Retina (tissue), 1 donor: ENCODE data around the gene PPP1R14D.

ENCODE experiments used
- DNase-seq: peaks from one replicate; pipeline ENCODE4 v3.0.0-alpha.2; 2016

PPP1R14D gene

DNA sequence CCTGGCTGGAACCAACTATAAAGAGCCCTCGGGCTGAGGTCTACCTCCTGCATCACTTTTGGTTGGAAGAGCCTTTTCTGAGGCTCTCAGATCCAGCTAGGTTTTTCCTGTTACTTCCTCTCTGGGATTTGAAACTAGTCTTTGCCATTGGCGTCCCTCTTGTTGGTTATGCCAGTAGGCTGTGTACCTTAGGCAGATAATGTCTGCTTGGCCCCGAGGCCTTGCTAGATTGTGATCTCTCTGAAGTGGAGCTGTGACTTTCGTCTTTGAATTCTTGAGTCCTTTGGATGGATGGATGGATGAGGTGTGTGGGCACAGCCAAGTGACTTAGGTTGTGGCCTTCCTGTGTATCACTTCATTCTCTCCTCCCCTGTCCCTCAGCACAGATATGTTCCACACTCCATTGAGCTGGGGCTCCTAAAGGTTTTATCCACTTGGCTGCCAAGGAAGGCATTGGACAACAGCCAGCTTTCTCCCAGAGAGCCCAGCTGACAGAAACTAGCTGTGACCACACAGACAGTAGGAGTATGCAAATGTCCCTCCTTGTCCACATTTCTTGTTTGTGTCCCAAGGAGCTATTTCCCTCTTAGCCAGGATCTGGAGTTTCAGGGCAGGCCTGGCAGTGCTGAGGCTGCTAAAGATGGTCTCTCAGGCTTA, 13.3 kb downstream of the PPP1R14D start:
- DNase-seq, result no peak

DNA sequence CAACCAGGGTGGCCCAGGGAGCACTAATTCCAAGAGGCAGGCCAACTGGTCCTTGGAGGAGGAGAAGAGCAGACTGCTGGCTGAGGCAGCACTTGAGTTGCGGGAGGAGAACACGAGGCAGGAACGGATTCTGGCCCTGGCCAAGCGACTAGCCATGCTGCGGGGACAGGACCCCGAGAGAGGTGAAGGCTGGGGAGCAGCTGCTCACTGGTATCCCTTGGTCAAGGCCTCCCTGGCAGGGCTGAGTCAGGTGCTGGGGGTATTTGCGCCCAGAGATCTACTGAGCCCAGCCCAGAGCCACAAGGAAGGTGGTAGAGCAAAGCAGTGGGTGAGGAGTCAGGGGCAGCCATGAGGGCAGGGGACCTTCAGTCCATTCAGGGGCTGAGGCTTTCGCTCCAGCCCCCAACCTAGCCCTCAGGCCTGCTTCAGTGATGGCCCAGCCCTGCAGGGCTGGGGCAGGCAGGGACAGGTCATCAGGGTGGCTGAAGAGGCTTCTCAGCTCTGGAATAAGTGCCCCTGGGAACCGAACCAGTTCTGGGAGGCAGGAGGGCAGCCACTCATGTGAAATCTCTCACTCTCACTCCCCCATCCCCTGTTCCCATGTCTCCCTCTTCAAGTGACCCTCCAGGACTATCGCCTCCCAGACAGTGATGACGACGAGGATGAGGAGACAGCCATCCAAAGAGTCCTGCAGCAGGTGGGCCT, 15.6 kb downstream of the PPP1R14D start:
- DNase-seq, result no peak

DNA sequence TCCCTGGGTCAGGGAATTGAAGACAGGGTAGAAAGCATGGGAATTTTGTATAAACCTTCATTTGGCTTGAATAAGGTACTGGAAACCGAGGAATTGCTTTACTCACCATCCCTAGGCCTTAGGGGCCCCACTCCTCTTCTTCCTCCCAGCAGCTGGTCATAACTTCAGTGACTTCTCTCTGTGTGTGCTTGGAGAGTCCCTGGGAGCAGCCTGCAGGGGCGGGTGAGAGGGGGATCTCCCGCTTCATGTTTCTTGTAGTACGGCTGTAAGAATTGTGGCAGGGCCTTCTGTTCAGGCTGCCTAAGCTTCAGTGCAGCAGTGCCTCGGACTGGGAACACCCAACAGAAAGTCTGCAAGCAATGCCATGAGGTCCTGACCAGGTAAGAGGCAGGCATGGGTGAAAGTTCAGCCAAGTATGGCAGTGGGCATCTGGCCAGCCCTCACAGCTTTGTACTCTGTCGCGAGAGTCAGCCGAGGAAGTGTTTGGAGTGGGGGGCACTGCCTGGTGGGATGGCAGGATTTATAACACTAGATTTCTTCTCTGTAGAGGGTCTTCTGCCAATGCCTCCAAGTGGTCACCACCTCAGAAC, 19.6 kb downstream of the PPP1R14D start:
- no peak for DNase-seq

DNA sequence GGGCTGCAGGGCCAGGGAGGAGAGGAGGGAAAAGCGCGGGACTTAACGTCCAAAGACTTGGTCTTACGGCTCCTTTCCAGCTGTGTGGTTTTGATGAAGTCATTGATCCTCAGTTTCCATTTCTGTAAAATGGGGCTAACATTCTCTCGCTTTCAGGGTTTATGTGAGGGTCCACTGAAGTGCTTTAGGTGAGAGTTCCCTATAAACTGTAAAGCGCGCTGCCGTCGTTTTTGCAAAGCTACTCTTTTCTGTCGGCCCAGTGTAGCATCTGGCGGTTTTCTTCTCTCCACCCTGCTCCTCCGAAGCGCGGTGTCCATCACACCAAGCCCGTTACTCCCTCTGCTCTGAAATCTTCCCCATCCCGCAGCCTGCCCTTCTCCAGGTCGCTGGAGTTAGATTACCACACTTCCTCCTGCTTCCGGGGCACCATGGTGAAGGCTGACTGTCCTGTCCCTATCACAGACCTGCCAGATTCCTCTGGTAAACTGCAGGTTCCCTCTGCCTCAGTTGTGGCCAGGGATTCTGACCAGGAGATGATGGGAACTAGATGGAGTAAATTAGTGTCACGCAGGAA, 20.5 kb downstream of the PPP1R14D start:
- DNase-seq, result no peak

DNA sequence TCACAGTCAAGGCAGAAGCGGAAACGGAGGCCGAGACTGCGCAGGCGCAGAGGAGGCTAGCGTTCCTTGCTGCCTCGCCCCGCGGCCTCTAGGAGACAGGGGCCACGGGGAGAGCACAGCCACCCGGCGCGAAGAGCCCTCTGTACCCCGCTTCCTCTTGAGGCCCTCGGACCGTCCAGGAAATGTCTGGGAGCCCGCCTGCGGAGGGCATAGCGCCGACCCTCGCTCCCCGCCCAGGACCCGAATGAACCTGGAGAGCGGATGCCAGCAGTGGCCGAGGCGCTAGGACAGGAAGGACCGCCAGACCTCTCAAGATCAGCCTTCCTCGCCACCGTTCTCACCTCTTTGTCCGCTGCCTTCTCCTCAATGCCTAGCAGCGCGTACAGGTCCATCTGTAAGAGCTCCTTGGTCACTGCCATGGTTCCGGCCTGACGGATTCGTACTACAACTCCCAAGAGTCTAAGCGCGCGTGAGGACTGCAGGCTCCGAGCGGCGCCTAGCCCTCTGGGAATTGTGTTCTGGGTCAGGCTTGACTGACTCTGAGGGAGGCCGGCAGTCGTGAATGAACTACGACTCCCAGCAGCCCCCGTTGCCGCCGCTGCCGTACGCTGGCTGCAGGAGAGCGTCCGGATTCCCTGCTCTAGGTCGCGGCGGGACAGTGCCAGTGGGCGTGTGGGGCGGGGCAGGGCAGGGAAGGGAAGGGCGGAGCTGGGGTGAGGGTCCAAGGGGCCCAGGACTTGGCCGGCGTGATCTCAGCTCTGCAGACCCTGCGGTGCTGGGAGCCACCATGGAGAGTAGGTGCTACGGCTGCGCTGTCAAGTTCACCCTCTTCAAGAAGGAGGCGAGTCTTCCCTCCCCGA, 21.2 kb downstream of the PPP1R14D start, which contains the start of the genes DNAJC17 and ZFYVE19:
Gene DNAJC17 (minus strand): TSS at position 446 of the 860 bp plus-strand sequence. CDS start 27 bp downstream, at position 419.
Gene ZFYVE19 (plus strand): TSS at position 62 of the 860 bp plus-strand sequence. CDS start 501 bp downstream, at position 563.
- DNase-seq, result peak; percentile 96

DNA sequence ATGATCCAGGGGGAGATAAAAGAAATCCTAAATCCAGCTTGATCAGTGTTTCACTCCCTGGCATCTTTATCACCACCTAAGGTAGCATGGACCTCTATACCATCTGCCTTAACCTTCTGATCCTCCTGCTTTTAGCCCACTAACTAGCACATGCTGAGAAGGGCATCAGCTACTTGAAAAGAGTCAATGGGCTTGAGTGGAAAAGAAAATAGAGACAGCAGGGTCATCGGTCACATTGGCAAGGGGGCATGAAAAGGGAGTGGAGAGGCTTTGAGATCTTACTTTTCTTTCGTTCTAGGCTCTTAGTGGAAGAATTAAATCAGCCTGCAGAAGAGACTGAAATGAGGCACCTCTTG, 21.9 kb downstream of the PPP1R14D start:
- no peak for DNase-seq

DNA sequence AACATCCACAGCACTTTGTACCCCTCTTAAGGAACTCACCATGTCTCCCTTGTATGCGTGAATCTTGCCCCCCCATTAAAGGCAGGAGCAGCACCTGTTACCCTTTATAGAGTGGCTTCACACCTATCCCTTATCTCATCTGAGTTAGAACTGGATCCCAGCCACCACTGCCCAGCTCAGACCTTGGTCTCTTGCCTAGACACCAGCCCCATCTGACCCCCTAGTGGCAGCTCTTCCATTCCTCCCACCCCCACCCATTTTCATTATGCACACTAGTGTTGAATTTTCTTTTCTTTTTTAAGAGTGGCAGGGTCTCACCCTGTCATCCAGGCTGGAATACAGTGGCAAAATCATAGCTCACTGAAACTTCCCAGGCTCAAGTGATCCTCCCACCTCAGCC, 24.8 kb downstream of the PPP1R14D start:
- no peak for DNase-seq

DNA sequence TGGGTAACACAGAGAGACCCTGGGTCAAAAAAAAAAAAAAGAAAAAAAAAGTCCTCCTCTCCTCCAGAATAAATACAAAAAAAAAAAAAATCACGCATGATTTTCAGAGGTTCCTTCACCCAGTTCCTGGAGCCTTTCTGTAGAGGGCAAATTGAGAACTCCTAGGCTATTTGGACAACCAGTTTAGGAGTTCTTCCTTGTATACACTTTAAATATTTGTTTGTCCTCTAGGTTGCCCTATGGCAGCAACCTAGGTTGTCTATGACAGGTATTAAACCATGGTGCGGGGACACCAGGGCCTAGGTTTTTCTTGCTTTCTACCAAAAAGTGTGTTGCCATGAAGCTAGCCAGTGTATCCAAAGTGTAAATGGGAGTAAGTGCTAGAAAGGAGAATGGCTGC, 25.4 kb downstream of the PPP1R14D start:
- no peak for DNase-seq

DNA sequence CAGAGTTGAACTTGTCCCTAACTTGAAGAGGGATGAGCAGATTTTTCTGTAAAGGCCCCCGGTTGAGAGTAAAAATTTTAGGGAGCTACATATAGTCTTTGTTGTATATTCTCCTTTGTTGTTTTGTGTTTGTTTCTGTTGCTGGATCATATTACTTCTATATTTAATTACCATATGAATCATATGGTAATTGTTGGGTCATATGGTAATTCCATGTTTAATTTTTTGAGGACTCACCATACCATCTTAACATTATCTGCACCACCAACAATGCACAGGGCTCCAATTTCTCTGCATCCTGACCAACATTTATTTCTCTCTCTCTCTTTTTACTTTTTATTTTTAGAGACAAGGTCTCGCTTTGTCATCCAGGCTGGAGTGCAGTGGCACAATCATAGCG, 29.0 kb downstream of the PPP1R14D start:
- DNase-seq, result no peak

DNA sequence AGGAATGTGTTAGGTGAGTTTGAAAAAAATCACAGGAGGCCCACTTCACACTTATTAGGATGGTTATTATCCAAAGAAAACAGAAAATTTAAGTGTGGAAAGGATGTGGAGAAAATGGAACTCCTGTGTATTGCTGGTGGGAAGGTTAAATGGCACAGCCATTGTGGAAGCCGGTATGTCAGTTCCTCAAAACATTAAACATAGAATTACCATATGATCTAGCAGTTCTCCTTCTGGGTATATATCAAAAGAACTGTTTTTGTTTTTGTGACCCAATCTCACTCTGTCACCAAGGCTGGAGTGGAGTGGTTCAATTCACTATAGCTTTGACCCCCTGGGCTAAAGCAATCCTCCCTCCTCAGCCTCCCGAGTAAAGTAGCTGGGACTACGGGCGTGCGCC, 32.0 kb downstream of the PPP1R14D start:
- DNase-seq, result no peak

DNA sequence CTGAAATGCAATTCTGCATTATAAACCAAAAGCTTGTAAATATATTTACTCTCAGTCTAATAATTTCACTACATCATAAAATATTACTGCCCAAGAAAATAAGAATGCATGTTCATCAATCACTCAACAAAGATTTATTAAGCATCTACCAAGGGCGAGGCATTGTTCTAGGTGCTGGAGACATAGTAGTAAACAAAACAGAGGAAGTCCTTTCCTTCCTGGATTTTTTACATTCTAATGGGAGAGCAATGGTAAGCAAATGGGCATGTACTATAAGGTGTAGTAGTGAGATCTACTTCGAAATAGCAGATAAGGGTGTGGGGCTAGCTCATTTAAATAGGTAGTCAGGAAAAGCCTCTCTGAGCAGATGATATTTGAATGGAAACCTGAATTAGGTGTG, 32.5 kb downstream of the PPP1R14D start:
- no peak for DNase-seq

DNA sequence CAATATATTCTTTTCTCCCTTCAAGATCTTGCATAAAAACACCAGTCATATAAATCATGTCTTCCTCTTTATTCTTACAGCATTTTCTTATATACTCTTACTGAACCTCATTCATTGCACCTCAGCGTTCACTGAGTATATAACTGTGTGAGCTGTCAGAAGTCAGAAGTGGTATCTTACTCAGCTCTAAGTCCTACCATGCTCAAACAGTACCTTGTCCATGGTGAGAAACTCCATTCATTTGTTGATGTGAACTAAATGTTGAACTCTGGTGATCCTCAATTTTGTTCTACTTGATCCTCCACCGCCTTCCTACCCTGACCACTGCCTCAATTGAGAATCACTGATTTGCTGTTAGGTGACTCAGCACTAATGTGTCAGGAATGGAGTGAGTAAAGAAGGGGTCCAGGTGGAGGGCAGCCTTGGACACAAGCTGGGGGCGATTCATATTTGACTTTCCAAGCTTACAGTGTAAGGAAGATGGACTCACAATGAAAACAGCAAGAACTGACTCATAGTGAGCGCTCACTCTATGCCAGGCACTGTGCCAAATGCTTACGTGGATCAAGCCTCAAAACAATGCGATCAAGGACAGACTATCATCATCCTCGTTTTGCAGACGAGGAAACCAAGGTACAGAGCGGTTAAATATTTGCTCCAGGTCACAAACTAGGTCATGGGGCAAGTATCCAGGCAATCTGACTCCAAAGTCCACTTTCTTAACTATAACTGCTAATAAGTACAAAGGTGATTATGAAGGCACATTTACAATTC, 35.1 kb downstream of the PPP1R14D start:
- no peak for DNase-seq

DNA sequence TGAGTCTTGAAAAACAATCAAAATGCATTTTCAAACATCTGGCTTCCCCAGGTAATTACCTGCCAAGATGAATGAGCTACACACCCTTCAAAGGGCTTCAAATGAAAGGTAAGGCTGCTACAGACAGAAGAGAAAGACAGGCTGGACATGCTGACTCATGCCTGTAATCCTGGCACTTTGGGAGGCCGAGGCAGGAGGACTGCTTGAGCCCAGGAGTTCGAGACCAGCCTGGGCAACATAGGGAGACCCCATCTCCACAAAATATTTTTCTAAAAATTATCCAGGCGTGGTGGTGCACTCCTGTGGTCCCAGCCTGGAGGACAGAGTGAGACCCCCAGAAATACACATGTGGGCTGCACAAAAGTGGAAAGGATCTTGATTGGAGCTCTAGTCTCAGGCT, 36.1 kb downstream of the PPP1R14D start:
- DNase-seq, result no peak

DNA sequence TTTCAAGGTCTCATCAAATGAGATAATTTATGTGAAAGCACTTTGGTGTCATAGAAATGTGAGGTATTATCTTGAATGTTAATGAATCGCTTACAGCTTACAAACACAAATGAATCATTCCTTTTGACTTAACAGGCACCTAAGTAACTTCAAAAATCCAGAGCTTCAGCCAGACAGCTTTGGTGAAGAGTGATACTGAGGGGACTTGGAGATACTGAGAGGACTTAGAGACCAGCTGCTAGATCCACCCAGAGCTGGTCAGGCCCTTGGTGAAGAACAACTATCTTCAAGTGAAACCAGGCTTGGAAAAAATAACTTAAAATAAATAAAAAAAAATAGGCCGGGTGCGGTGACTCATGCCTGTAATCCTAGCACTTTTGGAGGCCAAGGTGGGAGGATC, 37.8 kb downstream of the PPP1R14D start:
- no peak for DNase-seq

DNA sequence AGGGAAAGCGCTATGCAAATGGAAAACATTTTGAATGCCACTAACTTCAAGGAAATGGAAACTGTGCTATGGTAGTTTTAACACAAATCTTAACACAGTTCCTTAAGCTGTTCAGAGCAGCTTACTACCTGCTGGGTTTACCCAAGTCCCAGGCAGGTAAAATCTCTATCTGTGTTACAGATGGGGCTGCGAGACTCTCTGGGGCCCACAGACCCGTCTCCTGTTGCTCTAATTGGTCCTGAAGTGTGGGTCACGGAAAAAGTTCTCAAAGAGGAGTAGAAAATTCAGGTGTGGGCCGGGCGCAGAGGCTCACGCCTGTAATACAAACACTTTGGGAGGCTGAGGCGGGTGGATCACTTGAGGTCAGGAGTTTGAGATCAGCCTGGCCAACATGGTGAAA, 38.5 kb downstream of the PPP1R14D start:
- no peak for DNase-seq

DNA sequence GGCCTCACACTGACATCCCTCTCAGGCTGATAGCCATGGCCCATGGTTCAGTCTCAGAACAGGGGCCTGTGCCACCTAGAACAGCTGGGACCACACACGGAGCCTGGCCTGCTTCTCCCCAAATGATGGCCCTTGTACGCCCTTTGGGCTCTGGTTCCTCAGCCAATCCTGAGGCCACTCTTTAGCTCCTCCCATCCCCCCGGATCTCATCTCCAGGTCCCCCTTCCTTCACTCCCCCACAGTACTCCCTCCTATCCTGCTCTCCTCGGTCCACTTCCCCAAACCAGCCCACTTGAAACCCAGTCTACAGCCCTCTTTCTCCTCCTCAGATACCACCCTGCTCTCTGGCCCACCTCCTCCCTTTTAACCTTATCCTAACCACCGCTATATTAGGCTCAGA, 39.4 kb downstream of the PPP1R14D start:
- no peak for DNase-seq

DNA sequence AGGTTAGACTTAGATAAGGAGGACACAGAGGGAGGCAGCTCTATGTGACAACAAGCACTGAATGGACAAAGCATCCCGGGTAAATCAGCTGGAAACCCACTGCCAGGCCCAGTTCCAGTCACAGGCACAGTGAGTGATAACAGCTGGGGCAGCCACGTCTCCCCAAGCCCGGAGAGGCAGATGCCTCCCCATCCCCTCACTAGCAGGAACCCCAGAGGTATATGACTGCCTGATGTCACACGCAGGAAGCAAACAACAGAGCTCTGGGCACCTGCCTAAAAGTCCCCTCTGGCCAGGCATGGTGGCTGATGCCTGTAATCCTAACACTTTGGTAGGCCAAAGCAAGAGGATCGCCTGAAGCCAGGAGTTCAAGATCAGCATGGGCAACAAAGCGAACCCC, 40.5 kb downstream of the PPP1R14D start:
- DNase-seq, result no peak

DNA sequence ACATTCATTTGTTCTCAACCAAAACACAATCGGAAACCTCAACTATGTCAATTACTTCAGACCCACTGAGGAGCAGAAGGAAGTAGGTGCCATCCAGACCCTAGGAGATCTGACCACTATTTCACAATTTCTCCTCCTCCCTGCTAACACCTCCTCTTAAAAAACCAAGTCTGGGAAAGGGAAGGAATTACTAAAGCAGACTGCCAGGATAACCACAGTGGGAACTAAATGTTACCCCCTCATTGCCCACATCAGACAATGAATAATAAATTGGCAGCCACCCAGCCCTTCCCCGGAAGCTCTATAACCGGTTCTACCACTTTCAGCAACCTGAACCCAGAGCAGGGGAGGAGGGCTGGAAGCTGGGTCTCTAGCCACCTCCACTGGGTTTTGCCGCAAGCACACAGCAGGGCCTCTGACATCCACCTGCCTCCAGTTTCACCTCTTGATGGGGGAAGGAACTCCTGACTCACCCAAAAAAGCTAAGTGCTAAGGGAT, 41.1 kb downstream of the PPP1R14D start:
- DNase-seq, result no peak

DNA sequence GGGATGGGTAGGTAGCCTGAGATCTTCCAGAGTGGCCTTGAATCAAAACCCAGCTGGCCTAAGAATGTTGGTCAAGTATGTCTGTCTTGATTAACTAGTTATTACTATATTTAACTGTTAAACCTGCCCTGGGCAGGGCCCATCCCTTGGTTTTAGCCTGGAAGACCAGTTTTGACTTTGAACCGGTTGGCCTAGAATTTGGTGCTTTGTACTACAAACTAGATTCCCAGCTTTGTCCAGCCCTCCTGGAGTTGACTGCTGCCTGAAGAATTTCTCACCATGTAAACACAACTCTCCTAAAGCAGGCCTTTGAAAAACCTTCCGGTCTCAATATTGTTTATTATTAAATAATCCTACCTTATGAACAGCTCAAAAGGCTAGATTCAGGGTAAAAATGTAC, 42.7 kb downstream of the PPP1R14D start:
- no peak for DNase-seq

DNA sequence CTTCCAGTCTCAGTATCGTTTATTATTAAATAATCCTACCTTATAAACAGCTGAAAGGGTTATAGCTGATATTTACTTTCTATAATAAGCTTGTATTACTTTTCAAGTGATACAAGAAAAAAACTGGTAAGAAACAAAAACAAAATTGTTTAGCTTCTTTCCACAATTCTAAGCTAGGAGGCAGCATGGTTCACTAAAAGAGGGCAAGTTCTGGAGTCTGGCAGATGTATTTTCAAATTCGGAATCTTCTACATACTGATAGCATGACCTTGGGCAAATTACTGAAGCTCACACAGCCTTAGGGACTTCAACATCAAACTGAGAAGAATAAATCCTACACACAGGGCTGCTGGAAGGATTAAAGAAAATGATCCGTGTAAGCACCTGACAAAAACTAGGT, 43.3 kb downstream of the PPP1R14D start:
- DNase-seq, result no peak

DNA sequence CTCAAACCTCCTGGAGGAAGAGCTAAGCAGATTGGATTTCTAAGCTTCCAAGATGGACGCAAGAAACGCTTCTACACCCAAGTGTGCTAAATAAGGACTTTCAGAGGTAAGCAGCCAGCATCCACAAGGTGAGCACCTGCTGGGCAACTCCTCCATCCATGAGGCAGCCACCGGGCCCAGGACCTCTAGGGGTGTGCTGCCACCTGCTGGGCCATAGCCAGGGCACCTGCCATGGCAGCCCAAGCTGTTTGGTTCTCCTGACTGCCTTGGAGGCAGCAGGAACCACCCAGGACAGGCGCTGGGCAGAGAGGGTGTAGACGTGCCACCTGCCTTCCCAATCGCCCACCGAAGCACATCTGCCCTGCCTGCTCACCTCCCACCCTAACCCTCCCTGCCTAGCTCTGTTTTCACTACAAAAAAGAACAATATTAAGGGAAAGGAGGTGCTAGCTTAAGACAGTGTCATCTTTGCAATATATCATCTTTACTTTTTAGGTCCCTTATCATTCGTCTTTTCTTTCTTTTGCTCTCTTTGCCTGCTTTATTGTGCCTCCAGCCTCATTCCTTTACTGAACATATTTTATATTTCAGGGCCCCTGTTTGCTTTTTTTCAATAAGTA, 45.8 kb downstream of the PPP1R14D start:
- DNase-seq, result peak; percentile 48
